DND-41 (cell line): ENCODE results near the gene ELL.

Source experiments
- ATAC-seq: fragments of 200-7000 bp; cut with Tn5 transposase; 3 replicates; pipeline ENCODE4 v1.9.1; 2021; ENCODE audit warnings: low read depth; ENCODE audit not compliant: insufficient read depth
- DNase-seq: peaks from one replicate; pipeline ENCODE4 v3.0.0-alpha.2; 2020
- H2AFZ ChIP-seq: 2 replicates; pipeline ENCODE4 v1.6.0; 2012; ENCODE audit warnings: low read depth, low read length
- H3K27ac ChIP-seq: 2 replicates; pipeline ENCODE4 v1.5.1; 2012; ENCODE audit warnings: low read length, inconsistent platforms
- H3K27me3 ChIP-seq: fragments of 200-600 bp; sonication (generic); 2 replicates; pipeline ENCODE4 v1.6.0; 2012; ENCODE audit warnings: low read length, mild to moderate bottlenecking, inconsistent platforms; ENCODE audit not compliant: insufficient read depth, poor library complexity
- H3K36me3 ChIP-seq: 2 replicates; pipeline ENCODE4 v1.5.1; 2012; ENCODE audit warnings: low read length, inconsistent platforms; ENCODE audit not compliant: insufficient read depth
- H3K4me1 ChIP-seq: 2 replicates; pipeline ENCODE4 v1.5.1; 2012; ENCODE audit warnings: mild to moderate bottlenecking, low read length; ENCODE audit not compliant: insufficient read depth
- H3K4me2 ChIP-seq: 2 replicates; pipeline ENCODE4 v1.6.0; 2012; ENCODE audit warnings: mild to moderate bottlenecking, moderate library complexity, low read length, inconsistent platforms; ENCODE audit not compliant: insufficient read depth
- H3K4me3 ChIP-seq, 2 experiments: fragments of 200-600 bp in 1 of 2; shearing (Covaris generic) in 1 of 2; 2 replicates each; pipeline ENCODE4 v1.5.1; 2012 to 2016; ENCODE audit warnings: inconsistent platforms in 2 of 2, low read length in 2 of 2, mild to moderate bottlenecking in 2 of 2, low read depth in 1 of 2, moderate library complexity in 1 of 2
- H3K79me2 ChIP-seq: 2 replicates; pipeline ENCODE4 v1.6.0; 2012; ENCODE audit warnings: low read length, inconsistent platforms; ENCODE audit not compliant: insufficient read depth
- H3K9ac ChIP-seq: 2 replicates; pipeline ENCODE4 v1.6.0; 2012; ENCODE audit warnings: low read depth, mild to moderate bottlenecking, inconsistent platforms, low read length, moderate library complexity
- H3K9me3 ChIP-seq: 2 replicates; pipeline ENCODE4 v1.5.1; 2012; ENCODE audit warnings: low read length, moderate library complexity, mild to moderate bottlenecking, inconsistent platforms; ENCODE audit not compliant: insufficient read depth, severe bottlenecking
- H4K20me1 ChIP-seq: 2 replicates; pipeline ENCODE4 v1.6.0; 2012; ENCODE audit warnings: low read length; ENCODE audit not compliant: insufficient read depth
- CTCF ChIP-seq: IDR thresholded peaks from 2 replicates; pipeline ENCODE4 v1.5.1; 2012; ENCODE audit warnings: borderline replicate concordance, low read length, moderate library complexity, mild to moderate bottlenecking; ENCODE audit not compliant: poor library complexity, severe bottlenecking; ENCODE audit errors: extremely low read depth
- EZH2 ChIP-seq: IDR thresholded peaks from 3 replicates; pipeline ENCODE4 v1.6.1; 2012; ENCODE audit warnings: borderline replicate concordance, low read depth, mild to moderate bottlenecking, moderate library complexity, low read length, inconsistent platforms; ENCODE audit not compliant: severe bottlenecking

ELL gene

GRCh38 chr19:18559685-18560084 is 37.8 kb upstream of the ELL start:
- 0 out of 2 replicates have a peak, but pooled peaks cover 6% of the 10 kb centered on the region for H4K20me1 ChIP-seq
- TF ChIP-seq EZH2 (no peak), CTCF (no peak)
- H3K27me3 ChIP-seq, result no peaks in the 10 kb centered on the region
- no peak overlapping the region; the same call in 1 of the 2 replicates for H3K27ac ChIP-seq
- peaks cover 24% of the 10 kb centered on the region for H3K4me1 ChIP-seq
- ATAC-seq (no peak), DNase-seq (no peak)
- peaks cover 42% of the 10 kb centered on the region for H3K36me3 ChIP-seq
- no peaks in the 10 kb centered on the region for H3K9me3 ChIP-seq
- H3K4me3 ChIP-seq, result peak overlapping the region in 1 of 2 experiments; percentile 33; a peak in 1 of 4 replicates
- peak overlapping the region; percentile 91; the same call in 1 of the 2 replicates for H3K4me2 ChIP-seq
- H3K79me2 ChIP-seq, result peaks cover 39% of the 10 kb centered on the region
- peak overlapping the region; percentile 81; the same call in 1 of the 2 replicates for H3K9ac ChIP-seq
- no peak overlapping the region for H2AFZ ChIP-seq

- H3K36me3 ChIP-seq, result peaks cover 32% of the 10 kb centered on the region
- H3K79me2 ChIP-seq, result peaks cover 39% of the 10 kb centered on the region
- TF ChIP-seq CTCF, result no peak
- TF ChIP-seq EZH2, result no peak
- H3K9me3 ChIP-seq, result no peaks in the 10 kb centered on the region
- peak overlapping the region; percentile 91 for H3K4me2 ChIP-seq
- peak overlapping the region; percentile 81 for H3K9ac ChIP-seq
- H3K27me3 ChIP-seq, result no peaks in the 10 kb centered on the region
- ATAC-seq (no peak), DNase-seq (no peak)
- 0 out of 2 replicates have a peak, but pooled peaks cover 6% of the 10 kb centered on the region for H4K20me1 ChIP-seq
- H3K4me3 ChIP-seq, result peak overlapping the region; percentile 63 to 83
- H3K27ac ChIP-seq, result peak overlapping the region; percentile 75
- no peak overlapping the region for H2AFZ ChIP-seq
- peaks cover 24% of the 10 kb centered on the region for H3K4me1 ChIP-seq
These were observed 36.7 kb upstream of the ELL start for GRCh38 chr19:18558604-18559003.

DNA sequence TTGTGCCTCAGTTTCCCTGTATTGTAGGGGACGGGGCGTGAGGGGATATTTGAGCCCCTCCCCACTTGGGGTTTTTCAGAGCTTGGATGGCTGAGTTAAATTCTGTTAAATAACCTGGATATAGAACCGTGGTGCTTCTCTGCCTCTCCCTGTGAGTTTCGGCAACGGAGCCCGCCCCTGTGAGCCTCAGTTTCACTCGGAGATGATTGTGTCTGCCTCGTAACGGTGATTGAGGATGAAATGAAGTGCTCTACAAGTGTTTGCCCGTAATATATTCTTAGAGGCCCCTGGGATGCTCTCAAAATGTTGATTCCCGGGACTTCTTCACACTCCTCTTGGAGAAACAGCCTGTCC is 36.3 kb upstream of the ELL start:
- H3K27ac ChIP-seq, result peak overlapping the region; percentile 75
- ATAC-seq (no peak), DNase-seq (no peak)
- H3K4me3 ChIP-seq, result peak overlapping the region; percentile 63 to 83
- peaks cover 29% of the 10 kb centered on the region for H3K36me3 ChIP-seq
- TF ChIP-seq CTCF (no peak), EZH2 (no peak)
- peaks cover 24% of the 10 kb centered on the region for H3K4me1 ChIP-seq
- peak overlapping the region; percentile 69 for H2AFZ ChIP-seq
- no peaks in the 10 kb centered on the region for H3K9me3 ChIP-seq
- peak overlapping the region; percentile 81 for H3K9ac ChIP-seq
- peak overlapping the region; percentile 91 for H3K4me2 ChIP-seq
- no peaks in the 10 kb centered on the region for H3K27me3 ChIP-seq
- H3K79me2 ChIP-seq, result peaks cover 39% of the 10 kb centered on the region
- 0 out of 2 replicates have a peak, but pooled peaks cover 6% of the 10 kb centered on the region for H4K20me1 ChIP-seq
